GM19395 (cell line): Measurements from ENCODE around the gene SUMF1.
A peak's percentile ranks its signal among the peaks of the same experiment; 100 is the strongest.

Source experiments
- ATAC-seq: cut with Tn5 transposase; IDR thresholded peaks from one replicate; pipeline ENCODE4 v1.9.1; 2021; ENCODE audit warnings: mild to moderate bottlenecking, moderate library complexity; ENCODE audit not compliant: unreplicated experiment

Gene SUMF1

GRCh38 chr3:4497843-4498324 lies 30.8 kb upstream of the SUMF1 start:
- ATAC-seq = no peak

GRCh38 chr3:4497005-4497692 lies 30.1 kb upstream of the SUMF1 start:
- no peak for ATAC-seq

GRCh38 chr3:4496087-4496452 lies 29.0 kb upstream of the SUMF1 start:
- ATAC-seq = no peak

- no peak for ATAC-seq
Observed at GRCh38 chr3:4495294-4496086, 28.4 kb upstream of the SUMF1 start.

- ATAC-seq = no peak
Observed at GRCh38 chr3:4494895-4495264, 27.8 kb upstream of the SUMF1 start.

- ATAC-seq = no peak
Observed at GRCh38 chr3:4493941-4494894, 27.1 kb upstream of the SUMF1 start.

- peak; percentile 90 for ATAC-seq
Observed at GRCh38 chr3:4493014-4493940, 26.2 kb upstream of the SUMF1 start, which contains the start of gene ITPR1. TSS of gene ITPR1 (plus strand) at chr3:4493348. CDS start at chr3:4516492, 23,144 bp downstream.

GRCh38 chr3:4492208-4493013 lies 25.3 kb upstream of the SUMF1 start:
- peak; percentile 31 for ATAC-seq

- no peak for ATAC-seq
Observed at GRCh38 chr3:4491855-4492207, 24.8 kb upstream of the SUMF1 start.

- no peak for ATAC-seq
Observed at GRCh38 chr3:4478261-4478660, 11.2 kb upstream of the SUMF1 start.

GRCh38 chr3:4476496-4476895 lies 9.4 kb upstream of the SUMF1 start:
- no peak for ATAC-seq

- no peak for ATAC-seq
Observed at GRCh38 chr3:4475804-4476203, 8.7 kb upstream of the SUMF1 start.

GRCh38 chr3:4474683-4475490 lies 7.8 kb upstream of the SUMF1 start:
- peak; percentile 56 for ATAC-seq

GRCh38 chr3:4472766-4473165 lies 5.7 kb upstream of the SUMF1 start:
- ATAC-seq = no peak

GRCh38 chr3:4472312-4472711 lies 5.2 kb upstream of the SUMF1 start:
- ATAC-seq = no peak

GRCh38 chr3:4471907-4472306 lies 4.8 kb upstream of the SUMF1 start:
- no peak for ATAC-seq

GRCh38 chr3:4467522-4467867 lies 426 bp upstream of the SUMF1 start:
- no peak for ATAC-seq

GRCh38 chr3:4464576-4464975 lies 2.5 kb downstream of the SUMF1 start:
- no peak for ATAC-seq
